HL-60 (cell line): ENCODE measurements around the gene COL16A1.

ENCODE experiments used
- DNase-seq, 2 experiments: peaks; one replicate each; pipeline ENCODE4 v3.0.0-alpha.2; 2010 to 2020; ENCODE audit warnings: low read depth in 1 of 2, low spot score in 1 of 2
- H3K27ac ChIP-seq: fragments of 250-450 bp; sonication (Bioruptor Pico); replicated peaks from 2 replicates; pipeline ENCODE4 v1.5.1; 2020; ENCODE audit warnings: mild to moderate bottlenecking, moderate library complexity
- H3K27me3 ChIP-seq: fragments of 250-450 bp; sonication (Bioruptor Pico); 2 replicates; pipeline ENCODE4 v1.5.1; 2021; ENCODE audit warnings: mild to moderate bottlenecking, moderate library complexity; ENCODE audit not compliant: insufficient read depth, poor library complexity, severe bottlenecking
- H3K4me3 ChIP-seq: replicated peaks from 2 replicates; pipeline ENCODE4 v1.5.1; 2011; ENCODE audit warnings: mild to moderate bottlenecking, control low read depth, low read length; ENCODE audit not compliant: insufficient read depth
- CTCF ChIP-seq: IDR thresholded peaks from one replicate; pipeline ENCODE4 v1.5.1; 2011; ENCODE audit warnings: low read length, control low read depth, inconsistent platforms; ENCODE audit not compliant: insufficient read depth
- GABPA ChIP-seq: IDR thresholded peaks from 2 replicates; pipeline ENCODE4 v1.6.1; 2012; ENCODE audit warnings: low read depth
- POLR2AphosphoS5 ChIP-seq: IDR thresholded peaks from 2 replicates; pipeline ENCODE4 v1.6.1; 2012; ENCODE audit warnings: low read depth
- REST ChIP-seq: IDR thresholded peaks from 2 replicates; pipeline ENCODE4 v1.6.1; 2012; ENCODE audit warnings: low read depth; ENCODE audit not compliant: insufficient replicate concordance
- SPI1 ChIP-seq: IDR thresholded peaks from 2 replicates; pipeline ENCODE4 v1.6.1; 2012; ENCODE audit warnings: low read depth, mild to moderate bottlenecking, borderline replicate concordance

The COL16A1 gene

DNA sequence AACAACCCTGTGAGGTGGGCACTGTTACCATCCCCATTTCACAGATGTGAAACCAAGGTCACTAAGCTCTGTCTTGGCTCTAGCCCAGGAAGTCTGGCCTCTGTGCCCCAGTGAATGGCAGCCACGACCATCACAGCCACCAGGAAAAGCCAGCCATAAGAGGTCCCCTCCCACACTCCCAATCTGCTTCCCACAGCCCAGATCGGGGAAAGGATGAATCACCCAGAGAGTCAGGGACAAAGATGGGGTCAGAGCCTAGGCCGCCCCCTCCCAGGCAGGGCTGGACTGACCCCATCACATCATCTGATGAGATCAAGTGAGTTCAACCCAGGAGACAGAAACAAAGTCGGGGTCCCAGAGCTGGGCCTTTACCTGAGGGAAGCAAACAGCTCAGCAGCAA lies 22.9 kb upstream of the COL16A1 start:
- H3K27ac ChIP-seq = no peak overlapping the region
- TF ChIP-seq CTCF = no peak
- TF ChIP-seq GABPA = no peak
- TF ChIP-seq POLR2AphosphoS5 = no peak
- TF ChIP-seq REST = no peak
- TF ChIP-seq SPI1 = no peak
- no peak for DNase-seq
- no peaks in the 10 kb centered on the region for H3K27me3 ChIP-seq
- no peak overlapping the region for H3K4me3 ChIP-seq

- Histone ChIP-seq H3K27ac (no peak overlapping the region), H3K27me3 (no peaks in the 10 kb centered on the region), H3K4me3 (no peak overlapping the region)
- TF ChIP-seq REST (no peak), GABPA (no peak)
- DNase-seq = no peak
Measured at GRCh38 chr1:31725777-31726535, 22.1 kb upstream of the COL16A1 start.

- TF ChIP-seq SPI1 = no peak
- no peak for TF ChIP-seq CTCF
- TF ChIP-seq REST = peak; percentile 18
- TF ChIP-seq POLR2AphosphoS5 = no peak
- no peak overlapping the region for H3K4me3 ChIP-seq
- H3K27ac ChIP-seq = no peak overlapping the region
- no peaks in the 10 kb centered on the region for H3K27me3 ChIP-seq
- no peak for DNase-seq
Measured at GRCh38 chr1:31725134-31725533, 21.3 kb upstream of the COL16A1 start.
